T-cell (primary cell): ENCODE results near the gene LUZP1. TPM values are rescaled to one million over a fixed set of nuclear protein-coding genes. Genes with fewer than 3 reads are reported as not detected.

ENCODE experiments used
- ATAC-seq, 4 experiments: fragments of 200-7000 bp in 3 of 4; fragments of 150-1000 bp in 1 of 4; cut with Tn5 transposase; replicated peaks in 1 of 4; 1 replicate in 3 of 4; 2 replicates in 1 of 4; pipeline ENCODE4 v1.10.0; 2021; ENCODE audit warnings: moderate library complexity in 3 of 4, mild to moderate bottlenecking in 2 of 4, moderate number of reproducible peaks in 1 of 4
- CTCF ChIA-PET, 2 donors: fragments of 300-600 bp; sonication (Branson Sonifier 250); formaldehyde crosslinking; loops; one replicate each; lab custom pipeline; 2022; ENCODE audit warnings: antibody characterized with exemption in 2 of 2; lab: Charles Lee
- POLR2A ChIA-PET, 2 donors: fragments of 300-600 bp; sonication (Branson Sonifier 250); formaldehyde crosslinking; loops; one replicate each; lab custom pipeline; 2022; ENCODE audit warnings: antibody characterized with exemption in 2 of 2; lab: Charles Lee
- DNase-seq, 35 experiments: peaks; one replicate each; pipeline versions ENCODE4 v3.0.0 to v3.0.0-alpha.2; 2013 to 2023
- H3K27ac ChIP-seq: one replicate; pipeline ENCODE4 v1.5.1; 2013; ENCODE audit warnings: low read length
- H3K27me3 ChIP-seq, 2 experiments: replicated peaks in 1 of 2; 1 replicate in 1 of 2; 2 replicates in 1 of 2; pipeline versions ENCODE4 v1.6.1 to v1.7.0; 2013; ENCODE audit warnings: low read length in 1 of 2, mixed read lengths in 1 of 2; ENCODE audit not compliant: control insufficient read depth in 2 of 2, insufficient read depth in 2 of 2; ENCODE audit errors: extremely low read depth in 1 of 2
- H3K36me3 ChIP-seq, 2 donors: 1 replicate in 1 of 2; 2 replicates in 1 of 2; pipeline versions ENCODE4 v1.6.1 to v1.7.0; 2013; ENCODE audit warnings: low read length in 1 of 2; ENCODE audit not compliant: control insufficient read depth in 2 of 2, insufficient read depth in 1 of 2; ENCODE audit errors: extremely low read depth in 1 of 2
- H3K4me1 ChIP-seq, 2 experiments: 1 replicate in 1 of 2; 2 replicates in 1 of 2; pipeline versions ENCODE4 v1.6.1 to v1.7.0; 2013; ENCODE audit warnings: low read length in 2 of 2, mixed read lengths in 1 of 2; ENCODE audit not compliant: insufficient read depth in 2 of 2, control insufficient read depth in 1 of 2; ENCODE audit errors: extremely low read depth in 1 of 2
- H3K4me3 ChIP-seq, 2 donors: 1 replicate in 1 of 2; 2 replicates in 1 of 2; pipeline versions ENCODE4 v1.5.1 to v1.7.0; 2013; ENCODE audit warnings: mild to moderate bottlenecking in 2 of 2, low read length in 1 of 2, moderate library complexity in 1 of 2; ENCODE audit not compliant: control insufficient read depth in 1 of 2; ENCODE audit errors: extremely low read depth in 1 of 2
- H3K9me3 ChIP-seq: 2 replicates; pipeline ENCODE4 v1.7.0; 2013
- H3K27ac Mint-ChIP-seq, 2 donors: one replicate each; pipeline ENCODE4 v1.8.0; 2020 to 2021; ENCODE audit warnings: mild to moderate bottlenecking in 2 of 2, mixed read lengths in 2 of 2
- H3K27me3 Mint-ChIP-seq, 2 donors: one replicate each; pipeline ENCODE4 v1.8.0; 2021 to 2022; ENCODE audit warnings: mixed read lengths in 2 of 2
- H3K36me3 Mint-ChIP-seq: one replicate; pipeline ENCODE4 v1.8.0; 2021; ENCODE audit warnings: mixed read lengths
- H3K4me1 Mint-ChIP-seq, 3 donors: one replicate each; pipeline ENCODE4 v1.8.0; 2020 to 2022; ENCODE audit warnings: mixed read lengths in 3 of 3, mild to moderate bottlenecking in 1 of 3
- H3K4me3 Mint-ChIP-seq, 3 donors: one replicate each; pipeline ENCODE4 v1.8.0; 2020 to 2022; ENCODE audit warnings: mild to moderate bottlenecking in 3 of 3, mixed read lengths in 3 of 3, moderate library complexity in 3 of 3
- H3K9me3 Mint-ChIP-seq, 3 donors: one replicate each; pipeline ENCODE4 v1.8.0; 2020 to 2022; ENCODE audit warnings: mixed read lengths in 3 of 3
- WGBS: methylation state at CpG from one replicate; pipeline ENCODE4 v1.1.5; 2013; ENCODE audit warnings: missing lambda C conversion rate; ENCODE audit not compliant: insufficient coverage; 5-methylcytosine and 5-hydroxymethylcytosine counted together
- total RNA-seq, 35 experiments: library from RNA in 6 of 35; stranded (reverse) in 6 of 35; fragments of 120-200 nt in 1 of 35; gene quantifications; one replicate each; pipeline versions ENCODE4 v1.2.1 to v1.2.4 and lab custom pipeline; 2013 to 2026

Gene LUZP1
- total RNA-seq, 5 donors from 2014 or later (not counting 1 experiment from before 2014, with no cell fraction given) = 18.8 to 24.8 (median 19.7) TPM

GRCh38 chr1:23168079-23168444 is 594 bp downstream of the LUZP1 start:
- peak overlapping the region; percentile 84 to 93 for H3K4me3 ChIP-seq
- H3K4me1 ChIP-seq = peaks cover 6 to 20% of the 10 kb centered on the region in 2 experiments
- H3K27me3 Mint-ChIP-seq = no peaks in the 10 kb centered on the region
- peaks cover 3% of the 10 kb centered on the region for H3K36me3 Mint-ChIP-seq
- POLR2A ChIA-PET = interaction anchor here in 1 of 2 donors (0.6 to 1.5 kb wide), 3 partner anchors 14 to 68 kb away, joined by 3 to 5 read pairs (median 5); no protein-coding TSS in a partner anchor
- H3K9me3 ChIP-seq = no peaks in the 10 kb centered on the region
- DNase-seq (peak in 11 of 35 experiments; percentile 3 to 57 (median 15)), ATAC-seq (peak; percentile 42 to 70 (median 64))
- peak overlapping the region; percentile 63 for H3K27ac ChIP-seq
- no peaks in the 10 kb centered on the region for H3K9me3 Mint-ChIP-seq
- H3K4me1 Mint-ChIP-seq = peaks cover 38 to 49% (median 39%) of the 10 kb centered on the region in 3 donors
- H3K27me3 ChIP-seq = peaks cover 0 to 7% of the 10 kb centered on the region in 2 experiments
- H3K4me3 Mint-ChIP-seq = peak overlapping the region; percentile 93 to 96 (median 94)
- WGBS = under 1% methylated on average over 35 of the region's 49 CpGs
- peak overlapping the region; percentile 86 to 89 for H3K27ac Mint-ChIP-seq
- CTCF ChIA-PET = interaction anchor here in 1 of 2 donors (0.7 to 2.1 kb wide), 2 partner anchors 17 to 49 kb away, joined by 5 read pairs; no protein-coding TSS in a partner anchor
- no peaks in the 10 kb centered on the region for H3K36me3 ChIP-seq

- ChIA-PET POLR2A (interaction anchor here in 1 of 2 donors (0.6 to 1.5 kb wide), 3 partner anchors 15 to 67 kb away, joined by 3 to 5 read pairs (median 5); no protein-coding TSS in a partner anchor), CTCF (interaction anchor here in 1 of 2 donors (0.7 to 2.1 kb wide), 3 partner anchors 18 to 68 kb away, joined by 4 to 5 read pairs (median 5); no protein-coding TSS in a partner anchor)
- Histone ChIP-seq H3K4me3 (peak overlapping the region; percentile 77 to 84), H3K4me1 (peaks cover 6 to 20% of the 10 kb centered on the region in 2 experiments), H3K9me3 (no peaks in the 10 kb centered on the region), H3K27me3 (peaks cover 0 to 7% of the 10 kb centered on the region in 2 experiments), H3K36me3 (no peaks in the 10 kb centered on the region), H3K27ac (no peak overlapping the region)
- 2% methylated on average over 40 of the region's 45 CpGs for WGBS
- peak in 24 of 35 experiments; percentile 4 to 55 (median 28) for DNase-seq
- peak overlapping the region; percentile 49 to 66 for H3K27ac Mint-ChIP-seq
- no peaks in the 10 kb centered on the region for H3K9me3 Mint-ChIP-seq
- no peaks in the 10 kb centered on the region for H3K27me3 Mint-ChIP-seq
- ATAC-seq = peak; percentile 31 to 39 (median 35)
- H3K4me3 Mint-ChIP-seq = peak overlapping the region; percentile 93 to 96 (median 94)
- H3K4me1 Mint-ChIP-seq = peaks cover 38 to 49% (median 39%) of the 10 kb centered on the region in 3 donors
- H3K36me3 Mint-ChIP-seq = peaks cover 3% of the 10 kb centered on the region
Observed at GRCh38 chr1:23167353-23168078, 1.1 kb downstream of the LUZP1 start.

DNA sequence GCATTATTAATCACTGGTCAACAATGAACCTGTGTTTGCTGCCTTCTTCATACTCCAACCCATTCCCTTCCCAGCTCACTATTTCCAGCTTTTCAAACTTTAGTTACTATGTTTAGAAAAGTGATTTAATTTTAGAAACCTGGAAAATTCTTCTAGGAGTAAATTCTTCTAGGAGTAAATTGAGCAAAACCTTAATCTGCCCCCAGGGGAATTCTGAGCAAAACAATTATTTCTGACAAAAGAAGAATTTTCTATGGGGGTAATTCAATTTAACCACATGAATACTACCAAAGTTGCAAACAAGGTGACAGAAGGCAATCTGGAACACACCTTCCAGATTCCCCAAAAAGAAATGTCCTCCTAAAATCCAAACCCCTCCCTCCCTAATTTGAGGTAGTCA is 1.8 kb downstream of the LUZP1 start:
- H3K27me3 ChIP-seq = peaks cover 0 to 7% of the 10 kb centered on the region in 2 experiments
- Mint-ChIP-seq H3K4me1 (peaks cover 41 to 49% (median 41%) of the 10 kb centered on the region in 3 donors), H3K36me3 (peaks cover 3% of the 10 kb centered on the region), H3K27me3 (no peaks in the 10 kb centered on the region), H3K4me3 (peak overlapping the region; percentile 83 to 94 (median 85)), H3K27ac (no peak overlapping the region), H3K9me3 (no peaks in the 10 kb centered on the region)
- H3K36me3 ChIP-seq = no peaks in the 10 kb centered on the region
- DNase-seq (no peak), ATAC-seq (no peak)
- H3K27ac ChIP-seq = no peak overlapping the region
- POLR2A ChIA-PET = no interaction called here
- no peaks in the 10 kb centered on the region for H3K9me3 ChIP-seq
- H3K4me3 ChIP-seq = peak overlapping the region in 1 of 2 donors; percentile 77
- H3K4me1 ChIP-seq = peaks cover 6 to 20% of the 10 kb centered on the region in 2 experiments
- CTCF ChIA-PET = interaction anchor here in 1 of 2 donors (1.3 to 2.1 kb wide), 2 partner anchors 48 to 68 kb away, joined by 4 to 5 read pairs; no protein-coding TSS in a partner anchor

DNA sequence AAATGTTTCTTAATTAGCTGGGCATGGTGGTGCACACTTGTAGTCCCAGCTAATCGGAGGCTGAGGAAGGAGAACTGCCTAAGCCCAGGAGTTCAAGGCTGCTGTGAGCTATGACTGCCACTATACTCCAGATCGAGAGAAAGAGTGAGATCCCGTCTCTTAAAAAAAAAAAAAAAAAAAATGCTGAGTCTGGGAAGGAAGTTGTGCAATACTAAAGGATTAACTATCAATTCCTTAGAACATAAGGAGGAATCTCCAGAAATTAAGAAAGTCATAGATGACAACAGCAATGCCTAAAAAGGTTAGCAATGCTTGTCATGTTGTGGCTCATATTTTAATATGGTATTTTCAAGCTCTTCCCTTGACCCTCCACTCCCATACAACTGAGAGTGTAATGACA is 5.3 kb downstream of the LUZP1 start:
- peaks cover 36 to 50% (median 42%) of the 10 kb centered on the region in 3 donors for H3K4me1 Mint-ChIP-seq
- no peak for ATAC-seq

GRCh38 chr1:23159963-23160877 is 8.4 kb downstream of the LUZP1 start:
- H3K27me3 ChIP-seq = no peaks in the 10 kb centered on the region
- POLR2A ChIA-PET = interaction anchor here in 1 of 2 donors (0.5 to 0.6 kb wide), 2 partner anchors 13 to 67 kb away, joined by 3 to 7 read pairs; no protein-coding TSS in a partner anchor
- Mint-ChIP-seq H3K4me1 (peaks cover 30 to 32% (median 30%) of the 10 kb centered on the region in 3 donors), H3K27ac (no peak overlapping the region), H3K27me3 (no peaks in the 10 kb centered on the region), H3K36me3 (peaks cover 5% of the 10 kb centered on the region), H3K4me3 (no peak overlapping the region), H3K9me3 (no peaks in the 10 kb centered on the region)
- no CpG with 5 or more reads among the region's 5 CpGs for WGBS
- H3K9me3 ChIP-seq = no peaks in the 10 kb centered on the region
- H3K4me1 ChIP-seq = no peaks in the 10 kb centered on the region
- DNase-seq (no peak), ATAC-seq (no peak)
- no peaks in the 10 kb centered on the region for H3K36me3 ChIP-seq
- no peak overlapping the region for H3K4me3 ChIP-seq
- CTCF ChIA-PET = interaction anchor here in 1 of 2 donors (1.0 to 1.3 kb wide), 4 partner anchors 9 to 58 kb away, joined by 3 to 4 read pairs (median 4); no protein-coding TSS in a partner anchor
- H3K27ac ChIP-seq = no peak overlapping the region

More for the DNA sequence above, 5.3 kb downstream of the LUZP1 start:
- POLR2A ChIA-PET = interaction anchor here in 1 of 2 donors (0.6 to 0.7 kb wide), 2 partner anchors 51 to 1760 kb away, joined by 3 to 8 read pairs; no protein-coding TSS in a partner anchor
- no peak for DNase-seq
- H3K9me3 ChIP-seq = no peaks in the 10 kb centered on the region
- Mint-ChIP-seq H3K36me3 (peaks cover 5% of the 10 kb centered on the region), H3K9me3 (no peaks in the 10 kb centered on the region), H3K27me3 (no peaks in the 10 kb centered on the region), H3K4me3 (no peak overlapping the region), H3K27ac (no peak overlapping the region)
- H3K4me1 ChIP-seq = peaks cover 0 to 9% of the 10 kb centered on the region in 2 experiments
- H3K36me3 ChIP-seq = no peaks in the 10 kb centered on the region
- H3K27me3 ChIP-seq = peaks cover 0 to 4% of the 10 kb centered on the region in 2 experiments
- no CpG with 5 or more reads among the region's 3 CpGs for WGBS
- CTCF ChIA-PET = interaction anchor here in 1 of 2 donors (0.6 to 1.3 kb wide), 3 partner anchors 20 to 216 kb away, joined by 3 to 5 read pairs (median 5); no protein-coding TSS in a partner anchor
- no peak overlapping the region for H3K27ac ChIP-seq
- no peak overlapping the region for H3K4me3 ChIP-seq
